Stimulated activated effector memory CD8-positive, alpha-beta T cell treated with anti-CD3 and anti-CD28 coated beads, Interleukin-12 subunit alpha, Interleukin-12 subunit beta, amount 100 ng/mL, for 72 hours (primary cell): ENCODE measurements around the gene RASAL1.

Experiments
- ATAC-seq: fragments of 150-1000 bp; cut with Tn5 transposase; 2 replicates; pipeline ENCODE4 v1.10.0; 2021
- DNase-seq, 2 donors: peaks; one replicate each; pipeline ENCODE4 v3.0.0; 2021 to 2022; ENCODE audit warnings: low spot score in 2 of 2
- H3K27ac Mint-ChIP-seq: one replicate; pipeline ENCODE4 v1.8.0; 2022; ENCODE audit warnings: mild to moderate bottlenecking, mixed read lengths
- H3K36me3 Mint-ChIP-seq: one replicate; pipeline ENCODE4 v1.8.0; 2022; ENCODE audit warnings: mild to moderate bottlenecking, mixed read lengths
- H3K4me1 Mint-ChIP-seq: one replicate; pipeline ENCODE4 v1.8.0; 2022; ENCODE audit warnings: mixed read lengths
- H3K4me3 Mint-ChIP-seq: one replicate; pipeline ENCODE4 v1.8.0; 2022; ENCODE audit warnings: mild to moderate bottlenecking, mixed read lengths
- H3K9me3 Mint-ChIP-seq: one replicate; pipeline ENCODE4 v1.8.0; 2022; ENCODE audit warnings: mixed read lengths

Gene RASAL1

GRCh38 chr12:113101751-113102150 lies 33.8 kb downstream of the RASAL1 start:
- peaks cover 20% of the 10 kb centered on the region for H3K4me1 Mint-ChIP-seq

GRCh38 chr12:113099764-113100163 lies 35.8 kb downstream of the RASAL1 start:
- Mint-ChIP-seq H3K27ac (no peak overlapping the region), H3K4me1 (peaks cover 24% of the 10 kb centered on the region), H3K4me3 (no peak overlapping the region), H3K36me3 (peaks cover 24% of the 10 kb centered on the region), H3K9me3 (no peaks in the 10 kb centered on the region)
- DNase-seq (no peak), ATAC-seq (no peak)

More at GRCh38 chr12:113101751-113102150, 33.8 kb downstream of the RASAL1 start:
- DNase-seq = no peak
- no peak for ATAC-seq
- Mint-ChIP-seq H3K4me3 (no peak overlapping the region), H3K9me3 (no peaks in the 10 kb centered on the region), H3K36me3 (peaks cover 16% of the 10 kb centered on the region), H3K27ac (no peak overlapping the region)

GRCh38 chr12:113099364-113099763 lies 36.2 kb downstream of the RASAL1 start:
- Mint-ChIP-seq H3K27ac (no peak overlapping the region), H3K4me3 (no peak overlapping the region), H3K4me1 (peaks cover 24% of the 10 kb centered on the region), H3K9me3 (no peaks in the 10 kb centered on the region), H3K36me3 (peaks cover 24% of the 10 kb centered on the region)
- ATAC-seq (no peak), DNase-seq (no peak)

- H3K4me1 Mint-ChIP-seq = peaks cover 23% of the 10 kb centered on the region
Observed at GRCh38 chr12:113098441-113099028, 37.0 kb downstream of the RASAL1 start.

GRCh38 chr12:113097716-113098440 lies 37.7 kb downstream of the RASAL1 start:
- no peak for DNase-seq
- H3K4me3 Mint-ChIP-seq = no peak overlapping the region

More at GRCh38 chr12:113098441-113099028, 37.0 kb downstream of the RASAL1 start:
- H3K27ac Mint-ChIP-seq = peak overlapping the region; percentile 12
- peaks cover 24% of the 10 kb centered on the region for H3K36me3 Mint-ChIP-seq
- DNase-seq (peak; percentile 54 to 84), ATAC-seq (peak; percentile 74)
- H3K9me3 Mint-ChIP-seq = no peaks in the 10 kb centered on the region
- no peak overlapping the region for H3K4me3 Mint-ChIP-seq

GRCh38 chr12:113096675-113097461 lies 38.7 kb downstream of the RASAL1 start:
- Mint-ChIP-seq H3K4me3 (no peak overlapping the region), H3K27ac (no peak overlapping the region), H3K4me1 (peaks cover 35% of the 10 kb centered on the region), H3K9me3 (no peaks in the 10 kb centered on the region), H3K36me3 (peaks cover 19% of the 10 kb centered on the region)
- DNase-seq (no peak), ATAC-seq (no peak)

More at GRCh38 chr12:113097716-113098440, 37.7 kb downstream of the RASAL1 start:
- ATAC-seq = no peak
- Mint-ChIP-seq H3K9me3 (no peaks in the 10 kb centered on the region), H3K36me3 (peaks cover 22% of the 10 kb centered on the region), H3K27ac (peak overlapping the region; percentile 12), H3K4me1 (peaks cover 25% of the 10 kb centered on the region)

- Mint-ChIP-seq H3K27ac (peak overlapping the region; percentile 23), H3K36me3 (peaks cover 19% of the 10 kb centered on the region), H3K4me1 (peaks cover 49% of the 10 kb centered on the region), H3K9me3 (no peaks in the 10 kb centered on the region), H3K4me3 (no peak overlapping the region)
- no peak for DNase-seq
- ATAC-seq = no peak
Observed at GRCh38 chr12:113095405-113095804, 40.2 kb downstream of the RASAL1 start.

GRCh38 chr12:113094738-113095137 lies 40.8 kb downstream of the RASAL1 start:
- Mint-ChIP-seq H3K9me3 (no peaks in the 10 kb centered on the region), H3K36me3 (peaks cover 18% of the 10 kb centered on the region), H3K4me1 (peaks cover 56% of the 10 kb centered on the region), H3K27ac (peak overlapping the region; percentile 23), H3K4me3 (no peak overlapping the region)
- ATAC-seq (no peak), DNase-seq (no peak)

GRCh38 chr12:113093409-113094101 lies 42.0 kb downstream of the RASAL1 start:
- Mint-ChIP-seq H3K4me1 (peaks cover 66% of the 10 kb centered on the region), H3K27ac (no peak overlapping the region), H3K9me3 (no peaks in the 10 kb centered on the region), H3K4me3 (no peak overlapping the region), H3K36me3 (peaks cover 12% of the 10 kb centered on the region)
- ATAC-seq (no peak), DNase-seq (no peak)

- peaks cover 67% of the 10 kb centered on the region for H3K4me1 Mint-ChIP-seq
- no peak for ATAC-seq
Observed at GRCh38 chr12:113092607-113093408, 42.8 kb downstream of the RASAL1 start.

GRCh38 chr12:113091506-113091905 lies 44.1 kb downstream of the RASAL1 start:
- Mint-ChIP-seq H3K9me3 (no peaks in the 10 kb centered on the region), H3K36me3 (peaks cover 8% of the 10 kb centered on the region), H3K4me1 (peaks cover 80% of the 10 kb centered on the region), H3K4me3 (no peak overlapping the region), H3K27ac (peak overlapping the region; percentile 81)
- DNase-seq (no peak), ATAC-seq (no peak)

More at GRCh38 chr12:113092607-113093408, 42.8 kb downstream of the RASAL1 start:
- peak overlapping the region; percentile 81 for H3K27ac Mint-ChIP-seq
- no peaks in the 10 kb centered on the region for H3K9me3 Mint-ChIP-seq
- no peak overlapping the region for H3K4me3 Mint-ChIP-seq
- no peak for DNase-seq
- peaks cover 8% of the 10 kb centered on the region for H3K36me3 Mint-ChIP-seq

- Mint-ChIP-seq H3K4me1 (peaks cover 88% of the 10 kb centered on the region), H3K27ac (peak overlapping the region; percentile 81), H3K4me3 (no peak overlapping the region), H3K9me3 (no peaks in the 10 kb centered on the region), H3K36me3 (peaks cover under 1% of the 10 kb centered on the region)
- no peak for DNase-seq
- no peak for ATAC-seq
Observed at GRCh38 chr12:113090740-113091139, 44.8 kb downstream of the RASAL1 start.

- no peak for ATAC-seq
- Mint-ChIP-seq H3K4me3 (peak overlapping the region; percentile 64), H3K36me3 (no peaks in the 10 kb centered on the region), H3K4me1 (peaks cover 89% of the 10 kb centered on the region), H3K27ac (peak overlapping the region; percentile 97), H3K9me3 (no peaks in the 10 kb centered on the region)
- no peak for DNase-seq
Observed at GRCh38 chr12:113089839-113090238, 45.7 kb downstream of the RASAL1 start.

GRCh38 chr12:113088971-113089756 lies 46.4 kb downstream of the RASAL1 start:
- Mint-ChIP-seq H3K27ac (peak overlapping the region; percentile 97), H3K4me3 (peak overlapping the region; percentile 64), H3K9me3 (no peaks in the 10 kb centered on the region), H3K4me1 (peaks cover 93% of the 10 kb centered on the region), H3K36me3 (no peaks in the 10 kb centered on the region)
- peak; percentile 25 to 78 for DNase-seq
- ATAC-seq = peak; percentile 75
